ENCODE data around the gene STARD9.
A peak's percentile ranks its signal among the peaks of the same experiment; 100 is the strongest.

The STARD9 gene

DNA sequence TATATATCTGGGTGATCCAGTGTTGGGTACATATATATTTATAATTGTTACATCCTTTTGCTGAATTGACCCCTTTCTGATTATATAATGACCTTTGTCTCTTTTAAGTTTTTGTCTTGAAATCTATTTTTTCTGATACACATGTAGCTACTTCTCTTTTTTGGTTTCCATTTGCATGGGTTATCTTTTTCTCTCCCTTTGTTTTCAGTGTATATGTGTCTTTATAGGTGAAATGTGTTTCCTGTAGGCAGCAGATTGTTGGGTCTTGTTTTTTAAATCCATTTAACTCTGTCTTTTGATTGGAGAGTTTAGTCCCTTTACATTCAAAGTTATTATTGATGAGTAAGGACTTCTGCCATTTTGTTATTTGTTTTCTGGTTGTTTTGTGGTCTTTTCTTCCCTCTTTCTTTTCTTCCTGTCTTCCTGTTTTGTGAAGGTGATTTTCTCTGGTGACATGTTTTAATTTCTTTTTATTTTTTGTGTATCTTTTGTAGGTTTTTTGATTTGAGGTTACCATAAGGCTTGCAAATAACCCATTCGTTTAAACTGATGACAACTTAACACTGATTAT lies 56.8 kb downstream of the STARD9 start:
- no peak overlapping the region for H3K27ac ChIP-seq

GRCh38 chr15:42640109-42640508 lies 64.7 kb downstream of the STARD9 start:
- no peak overlapping the region for H3K27ac ChIP-seq
- TF ChIP-seq CTCF (conservative IDR thresholded peaks at IDR 0.05) (no peak), ZFX (IDR thresholded peaks at IDR 0.05) (no peak)

More for the DNA sequence above, 56.8 kb downstream of the STARD9 start:
- TF ChIP-seq ZFX (IDR thresholded peaks at IDR 0.05) (no peak), CTCF (conservative IDR thresholded peaks at IDR 0.05) (no peak)

GRCh38 chr15:42650208-42651066 lies 75.0 kb downstream of the STARD9 start:
- TF ChIP-seq ZFX (IDR thresholded peaks at IDR 0.05) (no peak), CTCF (conservative IDR thresholded peaks at IDR 0.05) (peak; percentile 97)
- no peak overlapping the region for H3K27ac ChIP-seq

DNA sequence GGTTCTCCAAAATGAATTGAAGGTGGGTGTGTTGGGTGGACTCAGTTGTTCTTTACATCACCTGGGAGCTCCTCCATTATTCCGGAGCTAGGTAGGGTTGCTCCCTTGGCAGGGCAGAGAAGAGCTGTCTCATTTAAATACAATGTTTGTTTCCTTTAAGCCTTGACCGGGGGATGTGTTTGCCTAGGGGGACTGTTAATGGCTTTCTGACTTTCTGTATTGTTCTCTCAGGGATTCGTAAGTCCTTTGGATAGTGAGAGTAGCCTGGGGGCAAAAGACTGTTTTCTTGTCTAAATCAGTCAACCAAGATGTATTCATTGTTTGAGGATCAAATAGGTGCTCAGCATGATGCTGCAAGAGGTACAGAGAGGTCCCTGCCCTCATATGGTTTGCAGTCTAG lies 90.4 kb downstream of the STARD9 start:
- H3K27ac ChIP-seq, result no peak overlapping the region
- TF ChIP-seq ZFX (IDR thresholded peaks at IDR 0.05) (no peak), CTCF (conservative IDR thresholded peaks at IDR 0.05) (no peak)

GRCh38 chr15:42667855-42668254 lies 92.4 kb downstream of the STARD9 start:
- no peak overlapping the region for H3K27ac ChIP-seq
- TF ChIP-seq ZFX (IDR thresholded peaks at IDR 0.05) (no peak), CTCF (conservative IDR thresholded peaks at IDR 0.05) (no peak)

DNA sequence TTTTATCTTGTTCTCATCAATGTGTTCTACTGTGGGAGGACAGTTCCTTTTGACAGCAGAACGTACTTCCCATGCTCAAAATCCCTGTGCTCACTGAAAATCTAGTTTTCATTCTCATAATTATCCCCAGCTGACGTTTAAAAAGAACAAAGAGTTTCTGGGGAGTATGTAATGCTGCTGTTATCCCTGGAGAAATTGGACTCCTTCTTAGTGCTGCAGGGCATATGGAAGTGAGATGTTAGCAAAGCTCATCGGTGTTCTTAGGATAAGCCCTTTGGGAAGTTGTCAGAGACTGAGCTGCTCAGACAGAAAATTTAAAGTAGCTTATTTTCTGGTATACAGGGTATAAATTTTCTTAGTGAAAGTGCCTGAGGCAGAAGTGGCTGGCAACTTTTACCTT lies 95.0 kb downstream of the STARD9 start:
- H3K27ac ChIP-seq, result no peak overlapping the region
- no peak for TF ChIP-seq CTCF (conservative IDR thresholded peaks at IDR 0.05)
- no peak for TF ChIP-seq ZFX (IDR thresholded peaks at IDR 0.05)

- H3K27ac ChIP-seq, result no peak overlapping the region
- no peak for TF ChIP-seq ZFX (IDR thresholded peaks at IDR 0.05)
- no peak for TF ChIP-seq CTCF (conservative IDR thresholded peaks at IDR 0.05)
Measured at GRCh38 chr15:42672444-42672843, 97.0 kb downstream of the STARD9 start.
